ENCODE data around the gene RABEP2.
"Not testable (repeated sequence)": the region's sequence is repeated elsewhere in the genome, so short reads cannot be mapped to it uniquely, and the experiment has no call there.

Gene RABEP2

DNA sequence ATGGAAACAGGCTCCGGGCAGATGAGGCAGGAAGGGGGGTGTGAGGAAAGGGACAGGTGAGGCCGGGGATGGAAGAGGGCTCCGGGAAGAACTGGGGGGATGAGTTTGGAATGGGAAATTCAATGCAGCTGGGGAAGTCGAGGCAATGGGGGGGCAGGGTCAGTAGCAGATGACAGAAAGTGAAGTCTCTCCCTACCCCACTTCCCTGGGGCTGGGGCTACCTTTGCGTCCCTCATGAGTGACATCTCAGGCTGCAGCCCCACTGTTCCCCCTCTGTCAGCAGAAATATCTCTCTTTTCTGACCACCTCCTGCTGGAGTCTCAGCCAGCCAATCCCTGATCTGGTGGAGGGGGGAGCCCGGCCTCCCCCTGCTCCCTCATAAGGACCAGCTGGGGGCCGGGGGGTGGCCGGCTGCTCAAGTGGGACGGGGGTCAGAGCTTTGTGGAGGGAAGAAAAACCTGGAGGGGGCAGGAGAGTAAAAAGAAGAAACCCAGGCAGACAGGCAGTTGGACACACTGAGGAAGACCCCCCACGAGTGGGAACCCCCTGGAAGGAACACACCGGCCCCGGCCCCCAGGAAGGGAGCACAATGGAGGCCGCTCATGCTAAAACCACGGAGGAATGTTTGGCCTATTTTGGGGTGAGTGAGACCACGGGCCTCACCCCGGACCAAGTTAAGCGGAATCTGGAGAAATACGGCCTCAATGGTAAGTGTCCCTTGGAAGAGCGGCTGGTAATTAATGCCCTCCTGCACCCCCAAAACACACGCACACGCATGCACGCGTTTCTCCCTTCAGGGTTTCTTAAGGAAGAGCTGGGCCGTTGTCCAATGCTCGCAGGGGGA is 46.7 kb downstream of the RABEP2 start, which contains the start of gene ATP2A1:
Gene ATP2A1 (plus strand): TSS at position 406 of the 844 bp plus-strand sequence. CDS start 184 bp downstream, at position 590.
- DNase-seq: no peak

GRCh38 chr16:28877655-28878000 is 47.4 kb downstream of the RABEP2 start:
- no peak for DNase-seq

- no peak for DNase-seq
These were observed 47.9 kb downstream of the RABEP2 start for GRCh38 chr16:28876973-28877654.

GRCh38 chr16:28876019-28876659 is 48.9 kb downstream of the RABEP2 start:
- no peak for DNase-seq

DNA sequence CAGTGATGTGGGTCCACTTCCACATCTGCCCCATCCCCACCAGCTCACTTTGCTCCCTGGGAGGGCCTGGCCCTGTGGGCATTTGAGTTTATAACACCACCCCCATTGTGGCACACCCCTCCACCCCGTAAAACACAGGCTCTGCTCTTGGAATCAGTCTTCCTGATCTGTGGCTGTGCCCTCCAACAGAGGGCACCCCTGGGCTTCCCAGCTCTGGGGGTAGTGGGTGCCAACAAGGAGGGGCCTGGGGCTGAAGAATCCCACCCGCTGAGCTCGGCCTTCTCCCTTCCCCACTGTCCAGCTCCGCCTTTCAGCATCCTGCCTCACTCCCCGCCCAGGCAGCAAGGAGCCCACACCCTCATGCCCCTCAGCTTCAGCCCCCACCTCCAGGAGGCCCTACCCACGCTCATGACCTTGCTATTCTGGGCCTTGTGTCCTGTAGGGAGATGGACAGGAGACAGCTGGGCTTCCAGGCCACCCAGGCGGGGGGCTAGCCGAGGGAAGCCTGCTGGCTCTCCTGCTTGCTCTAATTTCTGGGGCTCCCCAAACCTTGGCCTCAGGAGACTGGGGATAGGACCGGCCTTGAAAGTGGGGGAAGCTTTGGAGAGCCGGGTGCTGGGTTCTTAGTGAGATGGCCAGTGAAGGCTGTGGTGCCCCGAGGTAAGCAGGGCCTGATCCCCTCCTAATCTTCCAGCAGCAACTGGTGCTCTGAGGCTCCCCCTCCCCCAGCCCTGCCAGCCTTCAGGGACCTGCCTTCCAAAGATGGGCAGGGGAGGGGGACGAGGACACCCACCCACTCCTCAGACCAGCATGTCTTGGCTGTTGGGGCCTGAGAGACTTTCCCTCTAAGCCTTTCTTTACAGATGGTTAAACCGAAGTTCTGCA is 49.7 kb downstream of the RABEP2 start:
- DNase-seq: no peak

- no peak for DNase-seq
These were observed 50.6 kb downstream of the RABEP2 start for GRCh38 chr16:28874406-28874805.

DNA sequence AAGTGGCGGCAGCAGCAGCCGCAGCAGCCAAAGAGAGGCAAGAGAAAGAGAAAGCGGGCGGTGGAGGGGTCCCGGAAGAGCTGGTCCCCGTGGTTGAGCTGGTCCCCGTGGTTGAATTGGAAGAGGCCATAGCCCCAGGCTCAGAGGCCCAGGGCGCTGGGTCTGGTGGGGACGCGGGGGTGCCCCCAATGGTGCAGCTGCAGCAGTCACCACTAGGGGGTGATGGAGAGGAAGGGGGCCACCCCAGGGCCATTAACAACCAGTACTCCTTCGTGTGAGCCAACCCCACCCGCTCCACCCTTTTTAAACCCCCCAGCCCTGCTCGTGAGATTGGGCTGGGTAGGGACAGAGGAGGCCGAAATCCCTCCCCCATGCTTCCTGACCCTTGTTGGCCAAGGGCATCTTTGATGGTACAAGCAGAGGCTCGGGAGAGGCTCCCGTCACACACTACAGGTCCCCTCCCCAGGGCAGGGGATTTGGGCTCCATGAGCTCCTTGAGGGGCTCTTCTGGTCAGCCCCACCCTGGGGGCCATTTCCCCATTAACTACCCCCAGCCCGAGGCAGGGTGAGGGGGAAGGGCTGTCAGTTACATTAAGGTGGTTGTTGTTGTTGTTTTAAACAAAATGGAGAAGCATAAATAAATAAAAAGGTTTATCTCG is 51.4 kb downstream of the RABEP2 start:
- DNase-seq: no peak

GRCh38 chr16:28872952-28873351 is 52.1 kb downstream of the RABEP2 start:
- DNase-seq: no peak

DNA sequence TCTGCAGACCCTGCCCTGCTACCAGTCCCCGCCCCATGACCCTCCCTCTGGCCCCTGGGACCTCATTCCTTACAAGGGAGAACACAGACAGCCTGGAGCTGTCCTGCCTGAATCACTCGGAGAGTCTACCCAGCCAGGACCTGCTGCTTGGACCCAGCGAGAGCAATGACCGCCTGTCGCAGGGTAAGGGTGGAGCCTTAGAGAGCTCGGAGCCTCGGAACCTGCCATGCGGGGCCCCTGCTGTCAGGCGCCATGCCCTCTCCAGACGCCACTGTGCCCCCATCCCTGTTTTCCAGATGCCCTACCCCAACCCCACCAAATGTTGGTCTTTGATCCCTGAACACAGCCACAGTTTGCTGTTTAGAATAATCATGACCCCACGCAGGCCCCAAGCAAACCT is 55.8 kb downstream of the RABEP2 start:
- DNase-seq: no peak

- not testable (repeated sequence) for DNase-seq
These were observed 57.4 kb downstream of the RABEP2 start for GRCh38 chr16:28867646-28868045.

DNA sequence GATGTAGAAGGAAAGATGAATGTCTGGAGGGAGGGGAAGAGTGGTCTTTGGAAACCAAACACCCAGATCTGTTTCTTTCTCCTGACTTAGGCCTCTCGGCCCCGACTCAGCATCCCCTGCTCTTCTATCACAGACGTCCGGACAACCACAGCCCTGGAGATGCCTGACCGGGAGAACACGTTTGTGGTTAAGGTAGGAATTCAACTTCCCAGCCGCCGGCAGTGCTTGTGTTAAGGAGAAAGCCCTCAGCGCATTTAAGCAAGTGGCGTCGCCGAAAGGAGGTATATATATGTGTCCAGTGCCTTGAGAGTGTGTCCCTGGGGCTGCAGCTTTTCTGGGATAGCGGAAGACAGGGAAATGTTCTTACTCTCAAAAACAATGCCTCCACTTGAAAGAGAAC is 57.8 kb downstream of the RABEP2 start:
- DNase-seq: no peak

- no peak for DNase-seq
These were observed 58.6 kb downstream of the RABEP2 start for GRCh38 chr16:28866454-28866804.

DNA sequence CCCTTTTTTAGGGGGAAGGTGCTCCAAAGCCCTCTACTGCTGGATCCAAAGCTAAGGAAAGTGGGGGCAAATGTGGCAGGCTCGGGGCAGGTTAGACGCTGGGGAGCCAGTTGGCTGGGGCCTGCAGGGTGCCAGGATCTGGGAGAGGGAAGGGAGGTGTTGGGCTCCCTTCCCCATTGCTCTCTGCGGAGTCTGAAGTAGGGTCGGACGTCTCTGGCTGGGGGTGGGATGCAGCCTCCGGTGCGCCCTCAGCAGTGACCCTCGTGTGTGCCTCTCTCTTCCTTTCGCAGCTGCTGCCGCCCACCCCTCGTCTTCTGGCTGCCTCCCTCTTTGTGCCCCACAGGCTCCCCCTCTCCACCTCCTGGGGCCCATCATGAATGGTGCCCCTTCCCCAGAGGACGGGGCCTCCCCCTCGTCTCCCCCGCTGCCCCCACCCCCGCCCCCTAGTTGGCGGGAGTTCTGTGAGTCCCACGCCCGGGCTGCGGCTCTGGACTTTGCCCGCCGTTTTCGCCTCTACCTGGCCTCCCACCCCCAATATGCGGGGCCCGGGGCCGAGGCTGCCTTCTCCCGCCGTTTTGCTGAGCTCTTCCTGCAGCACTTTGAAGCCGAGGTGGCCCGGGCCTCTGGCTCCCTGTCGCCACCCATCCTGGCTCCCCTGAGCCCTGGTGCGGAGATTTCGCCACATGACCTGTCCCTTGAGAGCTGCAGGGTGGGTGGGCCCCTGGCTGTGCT is 59.1 kb downstream of the RABEP2 start:
- DNase-seq: no peak

- DNase-seq: no peak
These were observed 59.9 kb downstream of the RABEP2 start for GRCh38 chr16:28865001-28865688.

GRCh38 chr16:28863929-28864793 is 60.9 kb downstream of the RABEP2 start:
- DNase-seq: no peak

DNA sequence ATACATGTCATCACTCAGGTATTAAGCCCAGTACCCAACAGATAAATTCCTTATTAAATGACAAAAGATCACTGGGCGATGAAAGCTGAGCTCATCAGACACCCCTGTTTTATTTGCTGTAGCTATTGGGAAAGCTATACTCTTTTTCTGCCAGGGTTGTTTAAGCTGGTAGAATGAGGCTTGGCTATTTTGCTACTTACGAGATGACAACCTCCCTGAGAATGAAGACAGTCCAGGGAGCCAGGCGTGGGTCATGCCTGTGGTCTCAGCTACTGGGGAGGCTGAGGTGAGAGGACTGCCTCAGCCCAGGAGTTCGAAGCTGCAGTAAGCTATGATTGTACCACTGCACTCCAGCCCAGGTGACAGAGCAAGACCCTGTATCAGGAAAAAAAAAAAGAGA is 65.7 kb downstream of the RABEP2 start:
- no peak for DNase-seq

- no peak for DNase-seq
These were observed 66.6 kb downstream of the RABEP2 start for GRCh38 chr16:28858421-28858820.
